GM12801 (cell line): ENCODE measurements around the gene PDPN.

Experiments
- TF ChIP-seq, protein P1 (sequence below): IDR thresholded peaks from one replicate; pipeline ENCODE4 v1.5.1; 2011; ENCODE audit warnings: control low read depth; ENCODE audit not compliant: insufficient read length; ENCODE audit errors: extremely low read depth

The PDPN gene, protein sequence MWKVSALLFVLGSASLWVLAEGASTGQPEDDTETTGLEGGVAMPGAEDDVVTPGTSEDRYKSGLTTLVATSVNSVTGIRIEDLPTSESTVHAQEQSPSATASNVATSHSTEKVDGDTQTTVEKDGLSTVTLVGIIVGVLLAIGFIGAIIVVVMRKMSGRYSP

DNA sequence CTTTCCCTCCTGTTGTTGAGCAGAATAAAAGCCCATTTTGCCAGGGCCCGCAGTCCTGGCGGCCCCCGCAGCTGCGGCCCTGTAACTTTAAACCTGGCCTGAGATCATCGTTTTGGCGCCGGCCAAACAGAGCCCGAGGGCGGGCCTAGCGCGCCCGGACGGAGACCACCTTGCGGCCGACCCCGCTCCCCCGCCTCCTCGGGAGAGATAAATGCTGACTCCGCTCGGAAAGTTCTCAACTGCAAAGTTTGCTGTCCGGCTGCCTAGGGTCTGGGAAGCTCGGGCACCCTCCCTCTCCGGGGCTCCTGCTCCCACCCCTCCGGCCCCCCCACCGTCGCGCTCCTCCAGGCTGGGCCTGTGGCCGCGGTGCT is at the start of gene PDPN:
PDPN (plus strand) TSS at position 238 of the 371 bp plus-strand sequence. CDS start 202 bp downstream, outside the sequence.
- TF ChIP-seq, protein P1, sequence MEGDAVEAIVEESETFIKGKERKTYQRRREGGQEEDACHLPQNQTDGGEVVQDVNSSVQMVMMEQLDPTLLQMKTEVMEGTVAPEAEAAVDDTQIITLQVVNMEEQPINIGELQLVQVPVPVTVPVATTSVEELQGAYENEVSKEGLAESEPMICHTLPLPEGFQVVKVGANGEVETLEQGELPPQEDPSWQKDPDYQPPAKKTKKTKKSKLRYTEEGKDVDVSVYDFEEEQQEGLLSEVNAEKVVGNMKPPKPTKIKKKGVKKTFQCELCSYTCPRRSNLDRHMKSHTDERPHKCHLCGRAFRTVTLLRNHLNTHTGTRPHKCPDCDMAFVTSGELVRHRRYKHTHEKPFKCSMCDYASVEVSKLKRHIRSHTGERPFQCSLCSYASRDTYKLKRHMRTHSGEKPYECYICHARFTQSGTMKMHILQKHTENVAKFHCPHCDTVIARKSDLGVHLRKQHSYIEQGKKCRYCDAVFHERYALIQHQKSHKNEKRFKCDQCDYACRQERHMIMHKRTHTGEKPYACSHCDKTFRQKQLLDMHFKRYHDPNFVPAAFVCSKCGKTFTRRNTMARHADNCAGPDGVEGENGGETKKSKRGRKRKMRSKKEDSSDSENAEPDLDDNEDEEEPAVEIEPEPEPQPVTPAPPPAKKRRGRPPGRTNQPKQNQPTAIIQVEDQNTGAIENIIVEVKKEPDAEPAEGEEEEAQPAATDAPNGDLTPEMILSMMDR = no peak

DNA sequence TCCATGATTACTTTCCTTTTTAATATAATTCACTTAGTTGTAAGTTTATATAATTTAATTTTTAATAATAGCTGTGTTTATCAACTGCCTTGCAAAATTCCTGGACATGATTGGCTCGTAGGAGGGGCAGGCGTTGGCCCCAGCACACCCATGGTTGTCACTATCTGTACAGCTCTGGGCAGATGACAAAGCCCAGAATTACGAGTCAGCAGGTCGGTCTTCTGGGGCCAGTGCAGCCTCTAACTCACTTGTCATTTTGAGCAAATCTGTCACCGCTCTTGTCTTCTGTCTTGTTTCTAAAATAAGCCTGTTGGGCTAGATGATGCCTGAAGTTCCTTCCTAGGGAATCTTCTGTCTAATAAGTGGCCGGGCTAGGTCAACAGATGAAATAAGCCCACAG is 48.4 kb upstream of the PDPN start:
- TF ChIP-seq, protein P1 = no peak

DNA sequence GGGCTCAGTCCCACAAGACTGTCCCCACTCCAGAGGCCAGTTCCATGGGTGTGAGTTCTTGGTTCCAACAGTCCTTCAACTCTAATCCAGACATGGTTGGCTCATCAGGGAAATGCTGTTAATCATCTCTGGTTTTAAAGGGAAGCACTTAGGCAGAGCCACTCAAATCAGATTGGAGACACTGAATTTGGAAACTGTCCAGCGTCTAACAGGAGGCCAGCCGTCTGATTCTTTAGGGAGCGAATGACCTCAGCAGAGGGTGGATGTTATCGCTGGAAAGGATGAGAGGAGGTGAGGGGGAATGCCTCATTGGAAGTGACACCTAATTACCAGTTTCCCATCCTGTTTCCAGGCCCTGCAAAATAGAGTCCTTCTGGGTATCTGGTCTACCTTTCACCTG is 47.1 kb upstream of the PDPN start:
- TF ChIP-seq, protein P1 = no peak

DNA sequence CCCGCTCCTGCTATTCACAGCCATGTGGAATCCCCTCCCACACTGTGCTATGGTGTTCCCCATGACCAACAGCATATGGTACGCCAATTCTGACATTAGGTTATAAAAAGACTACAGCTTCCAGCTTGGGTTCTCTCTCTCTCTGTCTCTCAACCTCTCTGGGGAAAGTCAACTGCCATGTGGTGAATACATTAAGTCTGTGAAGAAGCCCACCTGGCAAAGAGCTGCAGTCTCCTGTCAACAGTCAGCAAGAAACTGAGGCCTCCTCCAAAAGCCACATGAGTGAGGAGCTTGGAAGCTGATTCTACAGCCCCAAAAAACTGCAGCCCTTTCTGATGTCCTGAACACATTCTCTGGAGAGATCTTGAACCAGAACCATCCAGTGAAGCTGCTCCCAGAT is 44.8 kb upstream of the PDPN start:
- TF ChIP-seq, protein P1 = no peak

DNA sequence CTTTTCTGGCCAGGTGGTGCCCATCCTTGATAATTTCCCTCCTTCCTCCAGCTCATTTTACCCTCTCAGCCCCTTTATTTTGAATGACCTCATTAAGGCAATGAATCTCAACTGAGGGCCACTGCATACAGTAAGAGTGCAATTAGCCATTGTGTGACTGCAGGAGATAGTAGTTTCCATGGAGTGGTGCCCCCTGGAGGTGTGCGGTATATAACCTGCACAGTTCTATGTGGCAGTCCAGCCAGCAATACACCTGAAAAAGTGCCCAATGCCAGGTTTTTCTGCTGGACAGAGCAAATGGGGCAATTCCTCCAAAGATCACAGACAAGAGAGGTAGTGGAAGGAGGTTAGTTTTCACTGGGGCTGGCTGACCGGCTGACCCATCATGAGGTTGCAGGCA is 43.9 kb upstream of the PDPN start:
- TF ChIP-seq, protein P1 = no peak

DNA sequence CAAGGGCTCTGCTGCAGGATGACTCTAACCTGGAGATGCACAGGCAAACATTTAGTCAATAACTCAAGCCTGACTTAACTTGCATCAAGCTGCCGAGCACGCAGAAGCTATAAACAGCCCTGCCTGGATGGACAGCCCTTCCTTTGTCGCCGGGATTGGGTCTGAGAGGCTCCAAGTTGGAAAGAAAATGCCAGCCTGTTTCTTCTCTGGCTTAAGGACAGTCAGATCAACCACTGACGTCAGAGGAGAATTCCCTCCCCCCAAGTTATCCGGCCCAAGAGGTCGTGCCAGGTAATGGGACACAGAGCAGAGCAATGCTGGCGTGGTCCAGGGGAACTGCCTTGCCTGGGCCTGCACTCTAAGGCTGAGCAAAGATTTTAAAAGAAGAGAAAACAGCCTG is 42.8 kb upstream of the PDPN start:
- TF ChIP-seq, protein P1 = no peak

DNA sequence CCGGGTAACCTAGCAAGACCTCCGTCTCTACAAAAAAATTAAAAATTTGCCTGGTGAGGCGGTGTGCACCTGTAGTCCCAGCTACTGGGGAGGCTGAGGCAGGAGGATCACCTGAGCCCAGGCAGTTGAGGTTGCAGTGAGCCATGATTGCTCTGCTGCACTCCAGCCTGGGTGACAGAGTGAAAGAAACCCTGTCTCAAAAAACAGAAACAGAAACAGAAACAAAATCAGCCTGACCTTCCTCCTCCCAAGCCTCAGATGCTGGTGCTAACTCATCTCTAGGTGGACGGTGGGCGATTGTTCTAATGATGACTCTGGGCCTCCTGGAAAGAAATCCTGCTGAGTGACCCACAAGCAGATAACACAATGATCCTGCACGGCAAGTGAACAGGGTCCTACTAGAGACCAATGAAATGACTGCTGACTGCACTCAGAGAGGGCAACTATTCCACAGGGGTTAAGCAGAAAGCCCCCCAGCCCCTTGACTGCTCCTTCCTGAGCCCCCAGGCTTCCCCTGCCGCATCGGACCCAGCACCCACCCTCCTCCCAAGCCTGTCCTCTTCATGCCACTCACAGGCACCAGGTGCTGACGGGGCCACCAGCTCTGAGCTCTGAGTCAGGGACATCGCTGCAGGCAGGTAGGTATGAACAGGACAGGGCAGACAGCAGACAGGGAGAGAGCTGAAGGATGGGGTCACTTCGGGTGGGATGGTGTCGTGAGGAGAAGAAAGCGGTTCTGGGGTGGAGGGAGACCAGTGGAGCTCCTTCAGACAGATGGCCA is 42.0 kb upstream of the PDPN start:
- TF ChIP-seq, protein P1 = no peak
